Measurements from ENCODE around the gene ULK2. TPM values are rescaled to one million over a fixed set of nuclear protein-coding genes. Genes with fewer than 3 reads are reported as not detected.
A peak's percentile ranks its signal among the peaks of the same experiment; 100 is the strongest.

Gene ULK2
- total RNA-seq, 3 donors from 2014 or later: 22.1 to 25.6 (median 23.0) TPM

GRCh38 chr17:19727501-19728078 lies 140.1 kb downstream of the ULK2 start:
- DNase-seq (ENCODE audit: low spot score in 2 of 2): peak in 1 of 2 donors; percentile 93
- TF ChIP-seq POLR2AphosphoS5 (IDR thresholded peaks at IDR 0.05) (peak; percentile 72 to 83 (median 82)), POLR2A (IDR thresholded peaks at IDR 0.05) (no peak)
- no peaks in the 10 kb centered on the region for H3K27me3 ChIP-seq
- H3K4me1 ChIP-seq: peaks cover 23 to 28% of the 10 kb centered on the region in 2 donors
- no peaks in the 10 kb centered on the region for H3K36me3 ChIP-seq
- no peaks in the 10 kb centered on the region for H3K9me3 ChIP-seq
- intact Hi-C loops (cut with DNase I; ENCODE audit: low total_unique reads): no loop called here
- peak overlapping the region in 1 of 3 donors; percentile 38 for H3K4me3 ChIP-seq
- H3K27ac ChIP-seq: peak overlapping the region; percentile 99 to 100

GRCh38 chr17:19726631-19727376 lies 140.9 kb downstream of the ULK2 start:
- no peak for DNase-seq (ENCODE audit: low spot score in 2 of 2)
- Histone ChIP-seq H3K27ac (peak overlapping the region; percentile 99 to 100), H3K9me3 (no peaks in the 10 kb centered on the region), H3K27me3 (no peaks in the 10 kb centered on the region), H3K4me1 (peaks cover 23 to 28% of the 10 kb centered on the region in 2 donors), H3K4me3 (no peak overlapping the region), H3K36me3 (no peaks in the 10 kb centered on the region)
- intact Hi-C loops (cut with DNase I; ENCODE audit: low total_unique reads): no loop called here
- TF ChIP-seq POLR2A (IDR thresholded peaks at IDR 0.05): no peak
- TF ChIP-seq CTCF (IDR thresholded peaks at IDR 0.05): no peak
- no peak for TF ChIP-seq POLR2AphosphoS5 (IDR thresholded peaks at IDR 0.05)

GRCh38 chr17:19725486-19725885 lies 142.2 kb downstream of the ULK2 start:
- H3K9me3 ChIP-seq: no peaks in the 10 kb centered on the region
- TF ChIP-seq POLR2A (IDR thresholded peaks at IDR 0.05) (no peak), CTCF (IDR thresholded peaks at IDR 0.05) (no peak), POLR2AphosphoS5 (IDR thresholded peaks at IDR 0.05) (no peak)
- no peaks in the 10 kb centered on the region for H3K27me3 ChIP-seq
- peaks cover 23 to 28% of the 10 kb centered on the region in 2 donors for H3K4me1 ChIP-seq
- intact Hi-C loops (cut with DNase I; ENCODE audit: low total_unique reads): no loop called here
- H3K4me3 ChIP-seq: no peak overlapping the region
- no peaks in the 10 kb centered on the region for H3K36me3 ChIP-seq
- no peak for DNase-seq (ENCODE audit: low spot score in 2 of 2)
- peak overlapping the region; percentile 99 to 100 for H3K27ac ChIP-seq

GRCh38 chr17:19724501-19725420 lies 143.0 kb downstream of the ULK2 start:
- no peaks in the 10 kb centered on the region for H3K36me3 ChIP-seq
- no peaks in the 10 kb centered on the region for H3K9me3 ChIP-seq
- intact Hi-C loops (cut with DNase I; ENCODE audit: low total_unique reads): no loop called here
- peak; percentile 78 to 91 for DNase-seq (ENCODE audit: low spot score in 2 of 2)
- H3K4me1 ChIP-seq: peaks cover 23 to 28% of the 10 kb centered on the region in 2 donors
- H3K4me3 ChIP-seq: peak overlapping the region; percentile 33 to 64 (median 36)
- peak overlapping the region; percentile 99 to 100 for H3K27ac ChIP-seq
- TF ChIP-seq POLR2A (IDR thresholded peaks at IDR 0.05): no peak
- no peak for TF ChIP-seq CTCF (IDR thresholded peaks at IDR 0.05)
- TF ChIP-seq POLR2AphosphoS5 (IDR thresholded peaks at IDR 0.05): no peak
- no peaks in the 10 kb centered on the region for H3K27me3 ChIP-seq

- peak in 1 of 2 donors; percentile 90 for DNase-seq (ENCODE audit: low spot score in 2 of 2)
- intact Hi-C loops (cut with DNase I; ENCODE audit: low total_unique reads): no loop called here
- Histone ChIP-seq H3K36me3 (no peaks in the 10 kb centered on the region), H3K27me3 (no peaks in the 10 kb centered on the region), H3K27ac (peak overlapping the region; percentile 99 to 100), H3K9me3 (no peaks in the 10 kb centered on the region), H3K4me3 (peak overlapping the region in 2 of 3 donors; percentile 36 to 64), H3K4me1 (peaks cover 23 to 26% of the 10 kb centered on the region in 2 donors)
- peak in 1 of 3 donors; percentile 31 for TF ChIP-seq POLR2AphosphoS5 (IDR thresholded peaks at IDR 0.05)
- TF ChIP-seq POLR2A (IDR thresholded peaks at IDR 0.05): no peak
- no peak for TF ChIP-seq CTCF (IDR thresholded peaks at IDR 0.05)
These were observed 143.8 kb downstream of the ULK2 start for GRCh38 chr17:19723964-19724363.

Data from breast epithelium (tissue), 4 donors.